ENCODE results near the gene FGF12. TPM values are rescaled to one million over a fixed set of nuclear protein-coding genes. Genes with fewer than 3 reads are reported as not detected.

The FGF12 gene
- total and polyA plus RNA-seq, 2 of the 13 experiments (the other 11 are each of a cell fraction or from before 2014, with no cell fraction given), result 0.07 TPM; not detected in 1

DNA sequence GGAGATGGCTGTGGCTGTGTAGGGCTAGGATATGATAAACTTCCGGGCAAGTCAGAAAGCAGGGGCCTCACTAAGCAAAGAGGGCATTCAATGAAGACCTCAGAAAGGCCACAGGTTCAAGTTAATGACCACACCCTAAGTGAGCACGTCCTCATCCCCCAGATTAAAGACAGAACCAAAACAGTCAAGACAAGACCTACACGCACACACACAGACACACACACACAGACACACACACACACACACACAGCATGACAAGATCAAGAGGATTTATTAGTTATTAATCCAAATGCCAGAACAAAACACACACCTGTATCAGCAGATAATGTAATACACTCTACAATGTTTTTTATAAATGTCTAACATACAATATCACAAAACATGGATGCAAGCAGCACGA, 546.2 kb downstream of the FGF12 start:
- POLR2A ChIA-PET, result no interaction called here
- no peaks in the 10 kb centered on the region for H3K79me2 ChIP-seq (ENCODE audit: insufficient read depth, low read length)
- no peak for FAIRE-seq
- H4K20me1 ChIP-seq (ENCODE audit: insufficient read depth, low read length), result no peaks in the 10 kb centered on the region
- H2AFZ ChIP-seq (ENCODE audit: low read length), result no peak overlapping the region
- no peak for ATAC-seq
- no peak overlapping the region for H3K27ac ChIP-seq (ENCODE audit: extremely low read length, insufficient read depth, low read length)
- CTCF ChIA-PET (ENCODE audit: low intra/inter-chr PET ratio, low total read pairs), result no interaction called here
- 36% methylated on average over 4 of the region's 4 CpGs for WGBS (ENCODE audit: low lambda C conversion rate)
- no peak for DNase-seq (ENCODE audit: low spot score)
- in situ Hi-C loops (cut with HindIII; ENCODE audit: extremely low pct_ligation_motif_present, low pct_unique_long_range_greater_than_20kb), result no loop called here
- H3K4me3 ChIP-seq (replicated peaks in 1 of 3; ENCODE audit: insufficient read depth in 1 of 3, low read depth in 2 of 3, low read length in 3 of 3), result no peak overlapping the region
- no peak overlapping the region for H3K4me2 ChIP-seq (ENCODE audit: low read depth, low read length)
- TF ChIP-seq NFIB (CRISPR knock-in tag; IDR thresholded peaks at IDR 0.05; ENCODE audit: borderline replicate concordance) (no peak), HOXA3 (CRISPR knock-in tag; IDR thresholded peaks at IDR 0.05) (no peak), MAFG (CRISPR knock-in tag; IDR thresholded peaks at IDR 0.05) (no peak), MIER3 (CRISPR knock-in tag; IDR thresholded peaks at IDR 0.05; ENCODE audit: borderline replicate concordance) (no peak), ZNF678 (CRISPR knock-in tag; IDR thresholded peaks at IDR 0.05) (no peak), HNRNPL (IDR thresholded peaks at IDR 0.05; ENCODE audit: low read depth, low read length) (no peak), ZBTB1 (CRISPR knock-in tag; IDR thresholded peaks at IDR 0.05; ENCODE audit: borderline replicate concordance) (no peak), PRDM4 (CRISPR knock-in tag; IDR thresholded peaks at IDR 0.05; ENCODE audit: borderline replicate concordance) (no peak), MYNN (CRISPR knock-in tag; IDR thresholded peaks at IDR 0.05; ENCODE audit: low read depth) (no peak), ZNF260 (CRISPR knock-in tag; IDR thresholded peaks at IDR 0.05; ENCODE audit: borderline replicate concordance, low read depth) (no peak)
- H3K27me3 ChIP-seq (ENCODE audit: control insufficient read depth in 1 of 2, insufficient read depth in 2 of 2, low read length in 2 of 2), result no peaks in the 10 kb centered on the region
- no TSS peak for BruUV-seq (replicated peaks)
- intact Hi-C loops (cut with micrococcal nuclease; ENCODE audit: unreplicated experiment), result no loop called here
- H3K36me3 ChIP-seq (replicated peaks in 1 of 2; ENCODE audit: control insufficient read depth in 1 of 2, insufficient read depth in 2 of 2, low read length in 2 of 2), result no peaks in the 10 kb centered on the region
- no peak overlapping the region for H3K9ac ChIP-seq (ENCODE audit: insufficient read depth, low read depth, low read length)
- no peaks in the 10 kb centered on the region for H3K9me3 ChIP-seq (ENCODE audit: low read length)
- H3K4me1 ChIP-seq (ENCODE audit: insufficient read depth, low read length), result no peaks in the 10 kb centered on the region

Data from HepG2 (cell line).